Activated naive CD4-positive, alpha-beta T cell treated with anti-CD3 and anti-CD28 coated beads, Interleukin-2, amount 50 U/mL, for 72 hours (primary cell): ENCODE measurements around the gene CFLAR. TPM values are rescaled to one million over a fixed set of nuclear protein-coding genes. Genes with fewer than 3 reads are reported as not detected.

Experiments
- ATAC-seq, 2 donors: fragments of 150-1000 bp; cut with Tn5 transposase; 2 replicates each; pipeline ENCODE4 v1.10.0; 2021; ENCODE audit warnings: mild to moderate bottlenecking in 2 of 2, moderate library complexity in 2 of 2
- DNase-seq, 2 donors: peaks; one replicate each; pipeline ENCODE4 v3.0.0; 2021 to 2022; ENCODE audit warnings: low spot score in 2 of 2
- H3K27ac Mint-ChIP-seq, 2 donors: one replicate each; pipeline ENCODE4 v1.8.0; 2022; ENCODE audit warnings: mild to moderate bottlenecking in 2 of 2, mixed read lengths in 2 of 2
- H3K36me3 Mint-ChIP-seq, 2 donors: one replicate each; pipeline ENCODE4 v1.8.0; 2022; ENCODE audit warnings: mixed read lengths in 2 of 2
- H3K9me3 Mint-ChIP-seq, 2 donors: one replicate each; pipeline ENCODE4 v1.8.0; 2022; ENCODE audit warnings: mixed read lengths in 2 of 2
- total RNA-seq, 2 donors: library from RNA; stranded (reverse); gene quantifications; one replicate each; pipeline ENCODE4 v1.2.3, GENCODE V29; 2022

Gene CFLAR
- total RNA-seq, 2 donors from 2014 or later, result 275 to 321 TPM

DNA sequence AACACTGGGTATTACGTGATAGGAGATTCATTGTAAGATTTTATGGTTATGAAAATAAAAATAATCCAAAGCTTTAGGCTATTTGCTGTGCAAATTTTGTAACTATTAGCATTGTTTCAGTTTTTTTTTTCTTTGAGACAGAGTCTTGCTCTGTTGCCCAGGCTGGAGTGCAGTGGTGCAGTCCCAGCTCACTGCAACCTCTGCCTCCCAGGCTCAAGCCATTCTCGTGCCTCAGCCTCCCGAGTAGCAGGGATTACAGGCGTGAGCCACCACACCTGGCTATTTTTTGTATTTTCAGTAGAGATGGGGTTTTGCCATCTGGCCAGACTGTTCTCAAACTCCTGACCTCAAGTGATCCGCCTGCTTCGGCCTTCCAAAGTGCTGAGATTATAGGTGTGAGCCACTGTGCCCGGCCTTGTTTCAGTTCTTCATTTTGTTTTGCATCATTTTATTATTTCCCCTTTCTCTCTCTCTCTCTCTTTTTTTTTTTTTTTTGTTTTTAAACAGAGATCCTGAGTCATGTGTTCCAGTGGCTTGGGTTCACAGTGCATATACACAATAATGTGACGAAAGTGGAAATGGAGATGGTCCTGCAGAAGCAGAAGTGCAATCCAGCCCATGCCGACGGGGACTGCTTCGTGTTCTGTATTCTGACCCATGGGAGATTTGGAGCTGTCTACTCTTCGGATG is 92.7 kb downstream of the CFLAR start:
- DNase-seq (no peak), ATAC-seq (no peak)
- Mint-ChIP-seq H3K27ac (no peak overlapping the region), H3K9me3 (no peaks in the 10 kb centered on the region), H3K36me3 (peaks cover 0 to 23% of the 10 kb centered on the region in 2 donors)

GRCh38 chr2:201215963-201216362 is 100.0 kb downstream of the CFLAR start:
- no peak for DNase-seq
- no peaks in the 10 kb centered on the region for H3K9me3 Mint-ChIP-seq
- no peak overlapping the region for H3K27ac Mint-ChIP-seq
- ATAC-seq, result no peak
- peaks cover 0 to 7% of the 10 kb centered on the region in 2 donors for H3K36me3 Mint-ChIP-seq

DNA sequence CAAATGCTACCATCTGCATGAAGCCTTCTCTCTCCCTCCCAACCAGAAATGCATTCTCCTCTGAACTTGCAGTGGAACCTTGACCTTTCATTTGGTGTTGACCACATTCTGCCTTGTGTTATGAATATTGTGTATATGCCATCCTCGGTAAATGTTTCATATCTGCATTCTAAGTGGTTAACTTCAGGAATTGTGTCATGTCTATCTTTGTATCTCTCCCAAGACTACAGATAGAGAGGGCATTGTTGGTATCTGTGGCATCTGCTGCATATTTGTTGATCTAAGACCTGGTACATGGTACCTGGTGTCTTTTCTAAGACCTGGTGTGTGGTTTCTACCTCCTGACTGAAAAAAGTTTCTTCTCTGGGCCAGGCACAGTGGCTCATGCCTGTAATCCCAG is 101.0 kb downstream of the CFLAR start:
- no peaks in the 10 kb centered on the region for H3K9me3 Mint-ChIP-seq
- ATAC-seq, result peak; percentile 45 to 54

GRCh38 chr2:201218780-201219179 is 102.8 kb downstream of the CFLAR start:
- DNase-seq (no peak), ATAC-seq (no peak)
- no peaks in the 10 kb centered on the region for H3K9me3 Mint-ChIP-seq
- peak overlapping the region in 1 of 2 donors; percentile 16 for H3K27ac Mint-ChIP-seq
- peaks cover 0 to 12% of the 10 kb centered on the region in 2 donors for H3K36me3 Mint-ChIP-seq

More for the DNA sequence above, 101.0 kb downstream of the CFLAR start:
- DNase-seq, result no peak
- Mint-ChIP-seq H3K36me3 (peaks cover 0 to 12% of the 10 kb centered on the region in 2 donors), H3K27ac (no peak overlapping the region)

- Mint-ChIP-seq H3K36me3 (peaks cover 0 to 12% of the 10 kb centered on the region in 2 donors), H3K9me3 (no peaks in the 10 kb centered on the region), H3K27ac (peak overlapping the region; percentile 59 to 91)
- DNase-seq (no peak), ATAC-seq (peak in 1 of 2 donors; percentile 23)
Measured at GRCh38 chr2:201219328-201220096, 103.5 kb downstream of the CFLAR start.

DNA sequence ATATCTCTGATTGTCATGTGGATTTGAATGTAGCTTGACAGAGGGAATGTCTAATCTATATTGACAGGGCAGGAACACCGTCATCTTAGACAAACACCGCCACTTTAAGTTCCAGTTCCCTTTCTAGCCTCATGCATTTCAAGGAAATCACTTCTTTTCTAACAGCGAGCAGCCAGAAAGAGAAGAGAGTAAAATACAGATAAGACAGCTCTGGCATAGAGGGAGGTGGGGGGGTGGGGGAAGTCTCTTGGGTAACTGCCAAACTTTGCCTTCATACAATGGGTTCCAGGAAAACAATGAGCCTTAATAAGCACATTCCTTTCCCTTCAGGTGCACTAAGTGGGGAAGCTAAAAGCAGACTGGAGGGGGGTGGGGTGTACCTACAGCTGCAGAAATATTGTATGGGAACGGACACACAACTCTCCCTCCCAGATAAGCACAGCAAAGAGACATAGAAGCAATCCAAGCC is 104.2 kb downstream of the CFLAR start:
- no peaks in the 10 kb centered on the region for H3K9me3 Mint-ChIP-seq
- peak in 1 of 2 donors; percentile 29 for ATAC-seq
- no peak for DNase-seq
- peak overlapping the region; percentile 59 to 91 for H3K27ac Mint-ChIP-seq
- H3K36me3 Mint-ChIP-seq, result peaks cover 0 to 12% of the 10 kb centered on the region in 2 donors

DNA sequence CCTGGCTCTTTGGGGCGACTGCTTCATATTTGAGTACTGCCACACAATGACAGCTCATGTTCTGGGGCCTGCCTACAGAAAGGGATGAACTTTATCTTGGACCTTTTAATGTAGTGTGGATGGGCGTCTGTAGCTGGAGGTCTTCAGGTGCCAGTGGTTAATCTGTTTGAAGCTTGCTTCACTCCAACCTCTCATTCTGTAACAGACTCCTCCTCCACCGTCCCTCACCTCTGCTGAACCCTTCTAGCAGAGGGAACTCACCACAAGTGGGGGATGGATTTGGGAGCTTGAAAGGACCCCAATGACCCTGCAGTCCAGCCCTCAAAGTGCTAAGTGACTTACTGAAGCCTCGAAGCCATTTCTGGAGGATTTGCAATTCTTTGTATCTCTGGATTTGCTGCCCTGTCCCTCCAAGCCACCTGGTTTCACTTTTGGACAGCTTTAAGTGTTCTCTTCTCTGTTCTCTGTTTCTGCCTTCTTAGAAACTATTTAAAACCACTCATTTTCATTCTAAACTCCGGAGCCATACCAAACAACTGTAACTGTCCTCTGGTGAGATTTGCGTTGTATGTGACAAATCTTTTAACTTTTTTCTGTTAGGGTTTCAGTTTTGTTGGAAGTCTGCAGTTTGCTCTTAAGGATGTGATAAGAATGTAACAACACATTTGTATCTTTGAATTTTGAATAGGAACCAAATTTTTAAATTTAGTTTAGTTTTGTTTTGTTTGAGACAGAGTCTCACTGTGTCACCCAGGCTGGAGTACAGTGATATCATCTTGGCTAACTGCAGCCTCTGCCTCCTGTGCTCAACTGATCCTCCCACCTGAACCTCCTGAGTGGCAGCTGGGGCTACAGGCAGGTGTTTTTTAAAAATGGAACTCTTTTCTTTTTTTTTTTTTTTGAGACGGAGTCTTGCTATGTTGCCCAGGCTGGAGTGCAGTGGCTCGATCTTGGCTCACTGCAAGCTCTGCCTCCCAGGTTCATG is 107.4 kb downstream of the CFLAR start:
- Mint-ChIP-seq H3K27ac (peak overlapping the region in 1 of 2 donors; percentile 76), H3K36me3 (peaks cover 0 to 12% of the 10 kb centered on the region in 2 donors), H3K9me3 (no peaks in the 10 kb centered on the region)
- no peak for DNase-seq
- peak; percentile 43 to 50 for ATAC-seq

Other genes starting within 250 kb of the CFLAR start
- gene PPIL3, start 227.1 kb upstream of the CFLAR start, total RNA-seq, result 10 to 100 TPM; 62.8 to 86.4 TPM
- 10 to 100 TPM; 17.2 to 36.7 TPM for gene NIF3L1, start 226.8 kb upstream of the CFLAR start, total RNA-seq
- 10 to 100 TPM; 74.6 to 88.0 TPM for gene ORC2, start 152.5 kb upstream of the CFLAR start, total RNA-seq
- 10 to 100 TPM; 20.1 to 42.1 TPM for gene HYCC2, start 44.5 kb upstream of the CFLAR start, total RNA-seq
- 100 to 1,000 TPM; 112 to 128 TPM for gene NDUFB3, start 44.2 kb upstream of the CFLAR start, total RNA-seq
- 10 to 100 TPM; 23.5 to 25.1 TPM for gene CASP10, start 67.0 kb downstream of the CFLAR start, total RNA-seq
- 10 to 100 TPM; 40.4 to 74.3 TPM for gene CASP8, start 144.4 kb downstream of the CFLAR start, total RNA-seq
- gene FLACC1, start 241.2 kb downstream of the CFLAR start, total RNA-seq, result 1 to 10 TPM in 1 of 2 donors, under 1 TPM in 1; 0.43 to 1.0 TPM